ENCODE results near the gene SCRN3. TPM values are rescaled to one million over a fixed set of nuclear protein-coding genes. Genes with fewer than 3 reads are reported as not detected.
"Not testable (repeated sequence)": the region's sequence is repeated elsewhere in the genome, so short reads cannot be mapped to it uniquely, and the experiment has no call there.

The SCRN3 gene
- total RNA-seq, 2 experiments from 2014 or later, result 12.7 to 14.1 TPM

- DNase-seq (no peak), ATAC-seq (no peak)
- intact Hi-C loops (cut with DNase I, micrococcal nuclease), result no loop called here
- H3K4me1 Mint-ChIP-seq, result no peaks in the 10 kb centered on the region
- no peaks in the 10 kb centered on the region for H3K9me3 Mint-ChIP-seq (ENCODE audit: low read depth)
- no peaks in the 10 kb centered on the region for H3K27me3 Mint-ChIP-seq
- no peak overlapping the region for H3K27ac Mint-ChIP-seq
- ChIA-PET POLR2A (no interaction called here), CTCF (no interaction called here)
- H3K36me3 Mint-ChIP-seq (ENCODE audit: low read depth), result peaks cover 38% of the 10 kb centered on the region
- no peak overlapping the region for H3K4me3 Mint-ChIP-seq
Measured at GRCh38 chr2:174376967-174377366, 18.6 kb upstream of the SCRN3 start.

GRCh38 chr2:174383796-174384195 lies 11.7 kb upstream of the SCRN3 start:
- ATAC-seq (no peak), DNase-seq (no peak)
- CTCF ChIA-PET, result no interaction called here
- POLR2A ChIA-PET, result no interaction called here
- Mint-ChIP-seq H3K9me3 (ENCODE audit: low read depth) (no peaks in the 10 kb centered on the region), H3K27ac (no peak overlapping the region), H3K27me3 (no peaks in the 10 kb centered on the region), H3K4me1 (peaks cover 12% of the 10 kb centered on the region), H3K36me3 (ENCODE audit: low read depth) (peaks cover 26% of the 10 kb centered on the region), H3K4me3 (no peak overlapping the region)
- intact Hi-C loops (cut with DNase I, micrococcal nuclease), result no loop called here

- ChIA-PET CTCF (interaction anchor here (0.6 kb wide), 1 partner anchor 1076 kb away, joined by 3 read pairs; no protein-coding TSS in a partner anchor), POLR2A (no interaction called here)
- intact Hi-C loops (cut with DNase I, micrococcal nuclease), result no loop called here
- DNase-seq (no peak), ATAC-seq (no peak)
- H3K27me3 Mint-ChIP-seq, result no peaks in the 10 kb centered on the region
- peaks cover 31% of the 10 kb centered on the region for H3K36me3 Mint-ChIP-seq (ENCODE audit: low read depth)
- no peak overlapping the region for H3K4me3 Mint-ChIP-seq
- no peaks in the 10 kb centered on the region for H3K9me3 Mint-ChIP-seq (ENCODE audit: low read depth)
- H3K4me1 Mint-ChIP-seq, result peaks cover 16% of the 10 kb centered on the region
- no peak overlapping the region for H3K27ac Mint-ChIP-seq
Measured at GRCh38 chr2:174385201-174385600, 10.3 kb upstream of the SCRN3 start.

GRCh38 chr2:174388706-174389105 lies 6.8 kb upstream of the SCRN3 start:
- H3K4me3 Mint-ChIP-seq; H3K27me3 Mint-ChIP-seq; H3K9me3 Mint-ChIP-seq (ENCODE audit: low read depth); POLR2A ChIA-PET; intact Hi-C loops (cut with DNase I, micrococcal nuclease); DNase-seq; H3K27ac Mint-ChIP-seq; CTCF ChIA-PET; ATAC-seq: not testable (repeated sequence)
- Mint-ChIP-seq H3K36me3 (ENCODE audit: low read depth) (peaks cover 40% of the 10 kb centered on the region), H3K4me1 (peaks cover 31% of the 10 kb centered on the region)

GRCh38 chr2:174389542-174389941 lies 6.0 kb upstream of the SCRN3 start:
- ChIA-PET CTCF (no interaction called here), POLR2A (no interaction called here)
- DNase-seq (no peak), ATAC-seq (no peak)
- intact Hi-C loops (cut with DNase I, micrococcal nuclease), result no loop called here
- H3K36me3 Mint-ChIP-seq (ENCODE audit: low read depth), result peaks cover 35% of the 10 kb centered on the region
- no peaks in the 10 kb centered on the region for H3K27me3 Mint-ChIP-seq
- H3K9me3 Mint-ChIP-seq (ENCODE audit: low read depth), result no peaks in the 10 kb centered on the region
- peaks cover 34% of the 10 kb centered on the region for H3K4me1 Mint-ChIP-seq
- H3K27ac Mint-ChIP-seq, result no peak overlapping the region
- H3K4me3 Mint-ChIP-seq, result no peak overlapping the region

- H3K27ac Mint-ChIP-seq; POLR2A ChIA-PET; H3K27me3 Mint-ChIP-seq; H3K9me3 Mint-ChIP-seq (ENCODE audit: low read depth); intact Hi-C loops (cut with DNase I, micrococcal nuclease); DNase-seq; H3K4me3 Mint-ChIP-seq; CTCF ChIA-PET; ATAC-seq: not testable (repeated sequence)
- H3K4me1 Mint-ChIP-seq, result peaks cover 35% of the 10 kb centered on the region
- peaks cover 35% of the 10 kb centered on the region for H3K36me3 Mint-ChIP-seq (ENCODE audit: low read depth)
Measured at GRCh38 chr2:174390303-174390702, 5.2 kb upstream of the SCRN3 start.

DNA sequence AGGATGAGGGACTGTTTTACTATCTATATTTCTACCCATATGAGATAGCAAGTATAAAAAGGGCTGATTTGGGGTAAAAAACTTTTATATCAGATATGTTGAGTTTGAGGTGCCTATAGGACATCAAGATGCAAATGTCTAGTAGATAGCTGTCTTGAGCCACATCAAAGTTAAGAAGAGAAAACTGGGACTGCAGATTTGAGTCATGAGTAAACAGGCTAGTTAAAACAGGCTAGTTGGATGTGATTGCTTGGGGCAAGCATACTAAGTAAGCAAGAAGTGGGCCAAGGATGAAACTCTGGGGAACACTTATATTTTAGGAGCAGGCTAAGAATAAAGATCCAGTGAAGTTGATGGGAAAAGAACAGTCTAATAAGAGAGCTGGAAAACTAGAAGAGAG lies 2.8 kb upstream of the SCRN3 start:
- intact Hi-C loops (cut with DNase I, micrococcal nuclease), result no loop called here
- POLR2A ChIA-PET, result no interaction called here
- no peaks in the 10 kb centered on the region for H3K9me3 Mint-ChIP-seq (ENCODE audit: low read depth)
- CTCF ChIA-PET, result no interaction called here
- H3K36me3 Mint-ChIP-seq (ENCODE audit: low read depth), result peaks cover 32% of the 10 kb centered on the region
- ATAC-seq (no peak), DNase-seq (no peak)
- H3K27ac Mint-ChIP-seq, result peak overlapping the region; percentile 7
- no peak overlapping the region for H3K4me3 Mint-ChIP-seq
- H3K27me3 Mint-ChIP-seq, result no peaks in the 10 kb centered on the region
- H3K4me1 Mint-ChIP-seq, result peaks cover 41% of the 10 kb centered on the region

DNA sequence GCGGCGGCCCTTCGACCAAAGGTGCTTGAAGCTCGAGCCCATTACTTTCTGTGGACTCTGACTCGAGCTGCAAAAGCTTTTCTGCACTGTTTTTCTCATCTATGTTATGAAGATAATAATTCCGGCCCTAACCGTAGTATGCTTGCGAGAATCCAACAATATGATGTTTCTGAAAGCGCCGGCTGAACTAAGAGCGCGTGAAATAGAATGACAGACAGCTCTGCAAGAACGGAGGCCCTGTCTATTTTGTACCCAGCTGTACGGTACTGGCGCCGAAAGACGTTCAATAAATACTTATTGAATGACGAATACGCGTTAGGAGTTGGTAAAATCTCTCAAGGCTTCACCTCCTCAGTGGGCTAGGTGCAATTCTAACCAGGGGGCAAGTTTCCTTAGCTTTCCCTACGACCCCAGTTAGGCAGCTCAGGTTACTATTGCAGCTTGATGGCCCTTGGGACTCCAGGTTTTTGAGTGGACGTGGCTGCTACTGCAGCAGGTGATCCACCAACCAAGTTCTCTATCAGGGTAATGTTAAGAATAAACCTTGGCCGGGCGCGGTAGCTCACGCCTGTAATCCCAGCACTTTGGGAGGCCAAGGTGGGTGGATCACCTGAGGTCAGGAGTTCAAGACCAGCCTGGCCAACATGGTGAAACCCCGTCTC lies 570 bp downstream of the SCRN3 start:
- H3K27ac Mint-ChIP-seq, result peak overlapping the region; percentile 67
- peaks cover 22% of the 10 kb centered on the region for H3K36me3 Mint-ChIP-seq (ENCODE audit: low read depth)
- no peaks in the 10 kb centered on the region for H3K27me3 Mint-ChIP-seq
- peak; percentile 34 for ATAC-seq
- H3K9me3 Mint-ChIP-seq (ENCODE audit: low read depth), result no peaks in the 10 kb centered on the region
- peak; percentile 31 for DNase-seq
- intact Hi-C loops (cut with DNase I, micrococcal nuclease), result loop anchor here (1.0 to 2.0 kb wide), 4 partner anchors 91 to 431 kb away; partner anchors contain the start of genes GPR155 (in 2 of the 2), OLA1 (in 1 of the 2) and SP3 (in 1 of the 2)
- POLR2A ChIA-PET, result interaction anchor here (0.7 to 1.0 kb wide), 3 partner anchors 97 to 807 kb away, joined by 3 to 5 read pairs (median 3); no protein-coding TSS in a partner anchor
- CTCF ChIA-PET, result interaction anchor here (0.8 kb wide), 1 partner anchor 90 kb away, joined by 3 read pairs; no protein-coding TSS in a partner anchor
- H3K4me1 Mint-ChIP-seq, result peaks cover 35% of the 10 kb centered on the region
- H3K4me3 Mint-ChIP-seq, result peak overlapping the region; percentile 100

DNA sequence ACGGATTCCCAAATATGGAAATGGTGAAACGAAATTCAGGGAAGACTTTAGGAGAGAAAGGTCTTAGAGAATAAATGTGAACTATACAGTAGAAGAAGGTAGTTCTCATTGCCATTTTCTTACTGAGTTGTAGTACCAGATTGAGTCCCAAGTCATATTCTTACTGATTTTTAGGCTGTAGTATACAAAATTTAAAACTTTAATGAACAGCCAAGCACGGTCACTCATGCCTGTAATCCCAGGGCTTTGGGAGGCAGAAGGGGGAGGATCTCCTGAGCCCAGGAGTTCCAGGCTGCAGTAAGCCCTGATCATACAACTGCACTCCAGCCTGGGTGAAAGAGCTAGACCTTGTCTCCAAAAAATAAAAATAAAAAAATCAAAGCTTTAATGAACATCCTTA lies 2.2 kb downstream of the SCRN3 start:
- ChIA-PET CTCF (interaction anchor here (1.4 kb wide), 1 partner anchor 421 kb away, joined by 3 read pairs; no protein-coding TSS in a partner anchor), POLR2A (no interaction called here)
- no peak for DNase-seq
- Mint-ChIP-seq H3K4me1 (peaks cover 25% of the 10 kb centered on the region), H3K4me3 (no peak overlapping the region), H3K27ac (no peak overlapping the region), H3K27me3 (no peaks in the 10 kb centered on the region), H3K9me3 (ENCODE audit: low read depth) (no peaks in the 10 kb centered on the region), H3K36me3 (ENCODE audit: low read depth) (peaks cover 16% of the 10 kb centered on the region)
- ATAC-seq, result no peak
- intact Hi-C loops (cut with DNase I, micrococcal nuclease), result no loop called here

- Mint-ChIP-seq H3K4me3 (no peak overlapping the region), H3K36me3 (ENCODE audit: low read depth) (peaks cover 19% of the 10 kb centered on the region), H3K4me1 (peaks cover 17% of the 10 kb centered on the region), H3K27me3 (no peaks in the 10 kb centered on the region), H3K27ac (no peak overlapping the region), H3K9me3 (ENCODE audit: low read depth) (no peaks in the 10 kb centered on the region)
- ChIA-PET POLR2A (no interaction called here), CTCF (interaction anchor here (0.6 to 1.4 kb wide), 2 partner anchors 420 to 679 kb away, joined by 3 read pairs; no protein-coding TSS in a partner anchor)
- DNase-seq (no peak), ATAC-seq (no peak)
- intact Hi-C loops (cut with DNase I, micrococcal nuclease), result no loop called here
Measured at GRCh38 chr2:174399171-174399570, 3.6 kb downstream of the SCRN3 start.

DNA sequence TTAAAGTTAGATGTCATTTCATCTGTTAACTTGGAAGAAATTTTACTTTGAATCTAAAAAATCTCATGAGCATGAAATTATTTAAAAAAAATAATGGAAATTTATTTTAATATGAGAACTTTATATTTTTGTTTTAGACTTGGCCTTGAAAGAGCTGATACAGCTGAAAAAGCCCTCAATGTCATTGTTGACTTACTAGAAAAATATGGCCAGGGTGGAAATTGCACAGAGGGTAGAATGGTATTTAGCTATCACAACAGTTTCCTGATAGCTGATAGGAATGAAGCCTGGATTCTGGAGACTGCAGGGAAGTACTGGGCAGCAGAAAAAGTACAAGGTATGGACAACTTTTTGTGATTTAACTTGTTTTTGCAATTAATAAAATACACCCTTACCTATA lies 5.3 kb downstream of the SCRN3 start:
- Mint-ChIP-seq H3K36me3 (ENCODE audit: low read depth) (peaks cover 15% of the 10 kb centered on the region), H3K27ac (no peak overlapping the region), H3K4me1 (peaks cover 11% of the 10 kb centered on the region), H3K9me3 (ENCODE audit: low read depth) (no peaks in the 10 kb centered on the region), H3K27me3 (no peaks in the 10 kb centered on the region), H3K4me3 (no peak overlapping the region)
- DNase-seq (no peak), ATAC-seq (no peak)
- intact Hi-C loops (cut with DNase I, micrococcal nuclease), result no loop called here
- ChIA-PET CTCF (no interaction called here), POLR2A (no interaction called here)

GRCh38 chr2:174403628-174404027 lies 8.1 kb downstream of the SCRN3 start:
- POLR2A ChIA-PET, result no interaction called here
- H3K27ac Mint-ChIP-seq, result no peak overlapping the region
- DNase-seq (no peak), ATAC-seq (no peak)
- intact Hi-C loops (cut with DNase I, micrococcal nuclease), result no loop called here
- no peaks in the 10 kb centered on the region for H3K27me3 Mint-ChIP-seq
- CTCF ChIA-PET, result interaction anchor here (0.6 to 2.0 kb wide), 2 partner anchors 29 to 601 kb away, joined by 3 to 4 read pairs; partner anchors contain the start of gene CHN1
- H3K4me1 Mint-ChIP-seq, result peaks cover 3% of the 10 kb centered on the region
- H3K4me3 Mint-ChIP-seq, result no peak overlapping the region
- peaks cover 14% of the 10 kb centered on the region for H3K36me3 Mint-ChIP-seq (ENCODE audit: low read depth)
- H3K9me3 Mint-ChIP-seq (ENCODE audit: low read depth), result no peaks in the 10 kb centered on the region

Measured in activated CD4-positive, alpha-beta T cell treated with anti-CD3 and anti-CD28 coated beads for 36 hours (primary cell).